Astrocyte (in vitro differentiated cells and primary cell): ENCODE results near the gene NEK3. TPM values are rescaled to one million over a fixed set of nuclear protein-coding genes. Genes with fewer than 3 reads are reported as not detected.

ENCODE experiments used
- DNase-seq: peaks from one replicate; pipeline ENCODE4 v3.0.0-alpha.2; 2010; ENCODE audit warnings: low read depth
- FAIRE-seq: peaks from 2 replicates; lab custom pipeline; 2011; peaks lifted over from hg19 to GRCh38; lab: Jason Lieb, UNC
- H2AFZ ChIP-seq: 2 replicates; pipeline ENCODE4 v1.6.0; 2012; ENCODE audit warnings: low read depth, low read length, inconsistent platforms
- H3K27ac ChIP-seq: 2 replicates; pipeline ENCODE4 v1.5.1; 2011; ENCODE audit warnings: low read depth, low read length, inconsistent platforms
- H3K27me3 ChIP-seq: 2 replicates; pipeline ENCODE4 v1.6.0; 2011; ENCODE audit warnings: low read length, inconsistent platforms; ENCODE audit not compliant: insufficient read depth
- H3K36me3 ChIP-seq: 2 replicates; pipeline ENCODE4 v1.5.1; 2011; ENCODE audit warnings: low read length, inconsistent platforms; ENCODE audit not compliant: insufficient read depth
- H3K4me1 ChIP-seq: 2 replicates; pipeline ENCODE4 v1.5.1; 2011; ENCODE audit warnings: low read length, inconsistent platforms; ENCODE audit not compliant: insufficient read depth
- H3K4me2 ChIP-seq: 2 replicates; pipeline ENCODE4 v1.6.0; 2012; ENCODE audit warnings: low read length, inconsistent platforms
- H3K4me3 ChIP-seq: 2 replicates; pipeline ENCODE4 v1.5.1; 2011; ENCODE audit warnings: low read depth, mild to moderate bottlenecking, low read length, inconsistent platforms; ENCODE audit not compliant: insufficient read depth
- H3K79me2 ChIP-seq: 2 replicates; pipeline ENCODE4 v1.6.0; 2012; ENCODE audit warnings: mild to moderate bottlenecking, low read length, inconsistent platforms; ENCODE audit not compliant: insufficient read depth
- H3K9ac ChIP-seq: 2 replicates; pipeline ENCODE4 v1.6.0; 2012; ENCODE audit warnings: mild to moderate bottlenecking, low read length, inconsistent platforms
- H3K9me3 ChIP-seq: 2 replicates; pipeline ENCODE4 v1.5.1; 2012; ENCODE audit warnings: low read depth, mild to moderate bottlenecking, low read length, inconsistent platforms; ENCODE audit not compliant: insufficient read depth
- H4K20me1 ChIP-seq: 2 replicates; pipeline ENCODE4 v1.6.0; 2012; ENCODE audit warnings: low read length, inconsistent platforms; ENCODE audit not compliant: insufficient read depth
- H3K27ac Mint-ChIP-seq: one replicate; pipeline ENCODE4 v1.8.0; 2021; ENCODE audit warnings: mild to moderate bottlenecking, mixed read lengths; ENCODE audit not compliant: unreplicated experiment
- H3K27me3 Mint-ChIP-seq: one replicate; pipeline ENCODE4 v1.8.0; 2021; ENCODE audit warnings: low read depth, mixed read lengths; ENCODE audit not compliant: unreplicated experiment
- H3K36me3 Mint-ChIP-seq: one replicate; pipeline ENCODE4 v1.8.0; 2021; ENCODE audit warnings: low read depth, mixed read lengths; ENCODE audit not compliant: unreplicated experiment
- H3K4me1 Mint-ChIP-seq: one replicate; pipeline ENCODE4 v1.8.0; 2021; ENCODE audit warnings: low read depth, mixed read lengths; ENCODE audit not compliant: unreplicated experiment
- H3K4me3 Mint-ChIP-seq: one replicate; pipeline ENCODE4 v1.8.0; 2021; ENCODE audit warnings: mild to moderate bottlenecking, moderate library complexity, mixed read lengths; ENCODE audit not compliant: unreplicated experiment
- H3K9me3 Mint-ChIP-seq: one replicate; pipeline ENCODE4 v1.8.0; 2021; ENCODE audit warnings: mild to moderate bottlenecking, mixed read lengths; ENCODE audit not compliant: unreplicated experiment
- CTCF ChIP-seq: IDR thresholded peaks from 2 replicates; pipeline ENCODE4 v1.5.1; 2011; ENCODE audit warnings: low read depth, mild to moderate bottlenecking, inconsistent platforms, low read length, moderate library complexity; ENCODE audit not compliant: insufficient read depth
- EZH2 ChIP-seq: IDR thresholded peaks from 2 replicates; pipeline ENCODE4 v1.6.1; 2012; ENCODE audit warnings: mild to moderate bottlenecking, low read length, inconsistent platforms; ENCODE audit not compliant: insufficient read depth
- total RNA-seq: library from RNA; stranded (reverse); gene quantifications from 2 replicates; pipeline ENCODE4 v1.2.1, GENCODE V29; 2021

The NEK3 gene
- total RNA-seq, 1 donor from 2014 or later, result 13.9 TPM

GRCh38 chr13:52127378-52127777 is 32.0 kb downstream of the NEK3 start:
- H3K9me3 Mint-ChIP-seq, result peaks cover 6% of the 10 kb centered on the region
- Histone ChIP-seq H3K27me3 (no peaks in the 10 kb centered on the region), H3K9me3 (no peaks in the 10 kb centered on the region), H3K4me3 (no peak overlapping the region), H3K9ac (no peak overlapping the region), H3K36me3 (peaks cover 10% of the 10 kb centered on the region), H3K4me1 (peaks cover 12% of the 10 kb centered on the region), H3K4me2 (peak overlapping the region; percentile 99), H3K79me2 (no peaks in the 10 kb centered on the region), H4K20me1 (no peaks in the 10 kb centered on the region), H2AFZ (no peak overlapping the region), H3K27ac (no peak overlapping the region)
- H3K4me3 Mint-ChIP-seq, result no peak overlapping the region
- no peak overlapping the region for H3K27ac Mint-ChIP-seq
- DNase-seq (peak; percentile 93), FAIRE-seq (no peak)
- TF ChIP-seq EZH2, result no peak
- no peak for TF ChIP-seq CTCF
- peaks cover 14% of the 10 kb centered on the region for H3K36me3 Mint-ChIP-seq
- H3K4me1 Mint-ChIP-seq, result peaks cover 3% of the 10 kb centered on the region
- no peaks in the 10 kb centered on the region for H3K27me3 Mint-ChIP-seq

GRCh38 chr13:52125547-52125946 is 33.9 kb downstream of the NEK3 start:
- Histone ChIP-seq H2AFZ (no peak overlapping the region), H3K79me2 (no peaks in the 10 kb centered on the region), H4K20me1 (no peaks in the 10 kb centered on the region), H3K27ac (no peak overlapping the region), H3K9me3 (no peaks in the 10 kb centered on the region), H3K4me3 (no peak overlapping the region), H3K36me3 (no peaks in the 10 kb centered on the region), H3K27me3 (no peaks in the 10 kb centered on the region), H3K4me1 (peaks cover 12% of the 10 kb centered on the region), H3K4me2 (no peak overlapping the region), H3K9ac (no peak overlapping the region)
- no peak for TF ChIP-seq EZH2
- TF ChIP-seq CTCF, result no peak
- H3K4me3 Mint-ChIP-seq, result no peak overlapping the region
- FAIRE-seq (no peak), DNase-seq (no peak)
- H3K27me3 Mint-ChIP-seq, result no peaks in the 10 kb centered on the region
- no peak overlapping the region for H3K27ac Mint-ChIP-seq
- peaks cover 1% of the 10 kb centered on the region for H3K9me3 Mint-ChIP-seq
- H3K4me1 Mint-ChIP-seq, result peaks cover 3% of the 10 kb centered on the region
- H3K36me3 Mint-ChIP-seq, result no peaks in the 10 kb centered on the region

- H4K20me1 ChIP-seq, result no peaks in the 10 kb centered on the region
- no peaks in the 10 kb centered on the region for H3K79me2 ChIP-seq
- H3K4me3 ChIP-seq, result no peak overlapping the region
- H3K4me1 ChIP-seq, result no peaks in the 10 kb centered on the region
- H3K27ac Mint-ChIP-seq, result no peak overlapping the region
- H3K9ac ChIP-seq, result no peak overlapping the region
- no peaks in the 10 kb centered on the region for H3K36me3 Mint-ChIP-seq
- H3K9me3 ChIP-seq, result no peaks in the 10 kb centered on the region
- DNase-seq (no peak), FAIRE-seq (no peak)
- TF ChIP-seq CTCF, result no peak
- no peak for TF ChIP-seq EZH2
- no peaks in the 10 kb centered on the region for H3K9me3 Mint-ChIP-seq
- peaks cover 6% of the 10 kb centered on the region for H3K27me3 Mint-ChIP-seq
- H3K27ac ChIP-seq, result no peak overlapping the region
- peaks cover 4% of the 10 kb centered on the region for H3K27me3 ChIP-seq
- H3K4me3 Mint-ChIP-seq, result no peak overlapping the region
- H3K4me2 ChIP-seq, result no peak overlapping the region
- no peaks in the 10 kb centered on the region for H3K36me3 ChIP-seq
- no peak overlapping the region for H2AFZ ChIP-seq
- no peaks in the 10 kb centered on the region for H3K4me1 Mint-ChIP-seq
These were observed 40.8 kb downstream of the NEK3 start for GRCh38 chr13:52118595-52118994.
